Stimulated activated CD4-positive, alpha-beta T cell treated with anti-CD3 and anti-CD28 coated beads, Interleukin-1b, Interleukin-23, amount 100 ng/mL, for 4 hours (primary cell): ENCODE results near the gene LARP1.

ENCODE experiments used
- DNase-seq, 2 donors: peaks; one replicate each; pipeline ENCODE4 v3.0.0-alpha.2; 2020; ENCODE audit warnings: low read depth in 2 of 2

LARP1 gene

GRCh38 chr5:154762261-154762660 lies 7.1 kb downstream of the LARP1 start:
- DNase-seq, result no peak

- no peak for DNase-seq
Observed at GRCh38 chr5:154762700-154763099, 7.5 kb downstream of the LARP1 start.

DNA sequence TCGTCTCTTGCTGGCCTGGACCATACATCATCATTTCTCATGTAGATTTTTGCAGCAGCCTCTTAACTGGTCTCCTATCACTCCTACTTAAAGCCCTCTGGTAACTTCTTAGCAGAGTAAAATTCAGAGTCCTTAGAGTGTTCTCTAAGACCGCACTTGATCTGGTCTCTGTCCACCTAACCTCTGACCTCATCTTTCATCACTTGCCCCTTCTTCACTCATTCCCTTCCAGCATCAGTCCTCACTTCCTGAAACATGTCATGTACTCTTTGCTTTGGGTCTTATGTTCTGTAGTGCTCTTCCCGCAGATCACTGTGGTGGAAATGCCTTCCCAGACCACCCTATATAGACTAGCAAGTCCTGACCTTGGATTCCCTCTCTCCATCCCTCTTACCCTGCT lies 9.8 kb downstream of the LARP1 start:
- DNase-seq, result no peak

DNA sequence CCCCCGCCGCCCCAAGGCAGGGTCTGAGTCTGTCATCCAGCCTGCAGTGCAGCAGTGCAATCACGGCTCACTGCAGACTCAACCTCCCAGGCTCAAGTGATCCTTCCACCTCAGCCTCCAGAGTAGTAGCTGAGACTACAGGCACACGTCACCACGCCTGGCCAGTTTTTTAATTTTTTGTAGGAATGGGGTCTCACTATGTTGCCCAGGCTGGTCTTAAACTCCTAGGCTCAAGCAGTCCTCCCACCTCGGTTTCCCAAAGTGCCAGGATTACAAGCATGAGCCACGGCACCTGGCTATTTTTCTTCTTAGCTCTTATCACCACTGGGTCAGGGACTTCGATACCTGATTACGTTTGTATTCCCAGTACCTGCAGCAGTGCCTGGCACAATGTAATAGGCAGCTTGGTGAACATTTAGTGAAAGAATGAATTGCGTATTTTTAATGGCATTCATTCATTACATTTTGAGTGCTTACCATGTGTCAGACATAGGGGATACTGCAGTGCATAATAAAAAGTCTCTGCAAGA lies 10.3 kb downstream of the LARP1 start:
- DNase-seq, result no peak

DNA sequence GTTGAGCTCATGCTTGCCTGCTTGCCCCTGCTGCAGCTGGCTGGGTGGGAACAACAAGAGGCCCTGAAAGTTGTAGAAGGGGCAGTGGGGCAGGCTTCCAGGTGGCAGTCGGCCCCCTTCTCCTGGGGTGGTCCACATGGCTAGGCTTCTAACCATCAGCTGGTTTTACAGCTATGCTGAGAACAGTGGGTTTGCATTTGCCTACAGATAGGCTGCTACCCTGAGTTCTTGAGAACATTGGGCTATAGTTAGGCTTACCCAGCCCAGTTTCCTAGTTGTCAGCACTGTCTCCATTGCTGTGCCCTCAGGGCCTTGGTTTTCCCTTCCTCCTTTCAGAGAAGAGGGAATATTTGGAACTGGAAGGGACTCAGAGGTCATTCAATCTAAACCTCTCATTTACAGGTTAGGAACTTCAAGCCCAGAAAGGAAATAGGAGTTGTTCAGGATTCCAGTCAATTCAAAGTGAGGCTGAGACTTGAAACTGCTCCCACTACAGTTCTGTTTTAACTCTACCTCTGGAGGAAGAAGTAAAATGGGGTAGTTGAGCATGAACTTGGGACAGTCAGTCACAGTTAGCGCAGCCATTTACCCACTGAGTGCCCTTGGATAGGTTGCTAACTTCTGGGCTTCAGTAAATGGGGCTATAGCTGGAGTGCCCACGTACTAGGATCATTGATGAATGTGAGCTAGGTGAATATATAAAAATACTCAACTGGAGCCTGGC lies 11.5 kb downstream of the LARP1 start:
- no peak for DNase-seq

DNA sequence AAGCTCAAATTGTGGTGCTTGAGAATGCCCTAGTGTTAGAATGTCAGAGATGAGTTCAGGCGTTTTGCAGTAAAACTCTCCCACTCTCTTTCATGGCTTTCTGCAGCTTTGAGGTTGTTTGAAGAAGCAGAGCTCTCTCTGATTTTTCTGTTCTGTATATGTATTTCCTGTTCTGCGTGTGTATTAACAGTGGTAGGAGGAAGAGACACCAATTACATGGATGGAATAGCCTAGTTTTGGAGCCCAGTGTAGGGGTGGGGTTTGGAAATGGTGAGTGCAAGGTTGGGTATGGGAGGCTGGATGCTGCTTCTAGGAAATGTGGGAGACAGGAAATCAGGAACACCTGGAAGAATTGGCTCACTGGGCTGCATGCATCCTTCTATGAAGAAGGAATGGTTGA lies 12.4 kb downstream of the LARP1 start:
- DNase-seq, result no peak

DNA sequence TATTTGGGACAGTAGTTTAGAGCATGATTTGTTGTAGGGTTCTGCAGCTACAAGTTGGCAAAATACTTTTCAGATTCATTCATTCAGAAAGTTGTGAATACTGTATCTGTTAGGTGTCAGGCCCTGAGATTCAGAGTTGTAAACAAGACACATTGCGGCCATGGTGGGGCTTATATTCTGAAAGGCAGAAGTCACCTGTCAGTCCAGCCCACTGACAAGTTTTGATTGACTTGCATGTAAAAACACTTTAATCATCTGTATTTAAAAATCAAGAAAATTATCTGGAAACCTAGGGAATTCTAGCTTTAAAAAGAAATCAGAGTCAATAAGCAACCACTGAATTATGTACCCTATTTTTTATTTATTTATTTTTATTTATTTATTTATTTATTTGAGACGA lies 13.0 kb downstream of the LARP1 start:
- DNase-seq, result no peak

- DNase-seq, result no peak
Observed at GRCh38 chr5:154770111-154770510, 14.9 kb downstream of the LARP1 start.

- DNase-seq, result no peak
Observed at GRCh38 chr5:154771383-154771901, 16.3 kb downstream of the LARP1 start.

- no peak for DNase-seq
Observed at GRCh38 chr5:154773326-154773725, 18.1 kb downstream of the LARP1 start.

- no peak for DNase-seq
Observed at GRCh38 chr5:154776167-154776566, 21.0 kb downstream of the LARP1 start.

GRCh38 chr5:154778534-154778933 lies 23.4 kb downstream of the LARP1 start:
- DNase-seq, result no peak

GRCh38 chr5:154779105-154779504 lies 23.9 kb downstream of the LARP1 start:
- no peak for DNase-seq

- DNase-seq, result no peak
Observed at GRCh38 chr5:154780128-154780527, 25.0 kb downstream of the LARP1 start.

DNA sequence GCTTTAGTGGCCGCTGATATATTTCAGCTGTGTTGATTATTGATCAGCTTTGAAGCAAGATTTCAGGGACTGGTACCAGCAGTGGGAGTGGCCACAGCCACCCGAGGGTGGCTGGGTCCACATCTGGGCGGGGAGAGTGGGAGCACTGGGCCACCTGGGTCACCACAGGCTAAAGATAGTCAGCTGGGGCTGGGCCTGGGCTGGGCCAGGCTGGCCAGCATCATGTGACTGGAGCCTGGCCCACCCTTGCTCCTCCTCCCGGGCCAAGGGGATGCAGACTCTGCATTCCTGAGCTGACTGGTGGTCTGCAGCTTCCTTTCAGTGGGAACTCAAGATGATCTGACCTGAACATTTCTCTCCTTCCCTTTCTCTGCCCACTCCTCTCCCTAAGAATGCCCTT lies 27.1 kb downstream of the LARP1 start:
- no peak for DNase-seq

- DNase-seq, result no peak
Observed at GRCh38 chr5:154782812-154783592, 27.8 kb downstream of the LARP1 start.

DNA sequence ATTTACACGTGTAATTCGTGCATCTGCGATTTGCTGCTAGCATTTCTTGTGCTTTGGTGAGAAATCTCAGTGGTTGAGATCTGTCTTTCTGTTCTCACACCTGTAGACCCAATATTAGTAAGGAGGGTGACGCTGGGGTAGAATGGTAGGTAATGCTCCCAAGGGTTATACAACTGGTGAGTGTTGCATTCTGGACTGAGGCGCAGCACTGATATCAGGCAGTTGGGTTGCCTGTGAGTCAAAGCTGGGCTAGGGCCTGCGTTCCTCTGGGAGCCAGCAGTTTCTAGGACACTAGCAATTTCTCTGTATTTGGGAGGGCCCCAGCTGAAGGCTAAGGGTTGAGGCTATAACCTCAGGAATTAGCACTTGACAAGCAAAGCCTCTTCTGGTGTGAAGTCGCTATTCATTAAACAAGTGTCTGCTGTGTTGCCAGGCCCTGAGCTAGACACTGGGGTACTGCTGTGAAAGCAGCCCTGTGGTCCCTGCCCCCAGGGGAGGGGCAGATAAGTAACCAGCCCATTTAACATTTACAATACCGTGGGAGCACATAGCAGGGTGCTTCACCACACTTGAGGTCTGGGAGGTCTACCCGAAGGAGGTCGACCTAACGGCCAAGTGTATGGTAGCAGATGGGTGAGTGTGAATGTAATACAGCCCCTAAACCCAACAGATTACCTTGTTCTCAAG lies 28.7 kb downstream of the LARP1 start:
- DNase-seq, result no peak

DNA sequence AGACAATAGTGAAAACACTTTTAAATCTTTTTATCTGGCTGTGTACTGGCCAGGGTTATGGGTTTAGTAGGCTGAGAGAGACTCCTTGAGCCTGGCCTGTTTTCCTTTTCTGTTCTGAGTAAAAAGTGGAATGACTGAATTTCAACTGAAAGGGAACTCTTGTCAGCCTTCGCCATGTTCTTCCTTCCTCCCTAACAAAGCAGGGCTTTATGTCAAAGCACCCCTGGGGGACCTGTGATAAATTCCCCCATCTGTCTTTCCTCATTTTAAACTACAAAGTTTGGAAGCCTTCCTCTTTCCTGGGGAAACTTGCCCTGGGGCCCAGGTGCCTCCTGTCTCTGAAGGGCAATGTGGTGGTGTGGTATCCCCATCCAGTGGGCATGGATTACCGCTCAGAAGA lies 29.7 kb downstream of the LARP1 start:
- no peak for DNase-seq

DNA sequence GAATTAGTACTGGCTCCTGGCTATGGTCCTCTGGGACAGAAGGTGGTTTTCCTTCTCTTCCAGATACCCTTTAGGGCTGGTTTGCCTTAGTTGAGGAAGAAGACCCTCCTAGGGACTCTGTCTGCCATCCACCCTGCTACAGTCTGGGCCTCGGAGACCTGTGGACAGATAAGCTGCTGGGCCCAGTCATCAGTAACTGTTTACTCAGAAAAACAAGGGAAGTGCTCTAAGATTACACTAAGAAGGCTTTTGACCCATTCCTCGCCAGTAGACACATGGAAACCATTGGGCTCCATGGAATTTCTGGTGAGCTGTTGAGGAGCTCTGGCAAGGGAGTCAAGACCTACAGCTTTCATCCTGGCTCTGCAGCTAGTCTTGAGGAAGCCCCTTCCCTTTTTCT lies 31.2 kb downstream of the LARP1 start:
- no peak for DNase-seq

DNA sequence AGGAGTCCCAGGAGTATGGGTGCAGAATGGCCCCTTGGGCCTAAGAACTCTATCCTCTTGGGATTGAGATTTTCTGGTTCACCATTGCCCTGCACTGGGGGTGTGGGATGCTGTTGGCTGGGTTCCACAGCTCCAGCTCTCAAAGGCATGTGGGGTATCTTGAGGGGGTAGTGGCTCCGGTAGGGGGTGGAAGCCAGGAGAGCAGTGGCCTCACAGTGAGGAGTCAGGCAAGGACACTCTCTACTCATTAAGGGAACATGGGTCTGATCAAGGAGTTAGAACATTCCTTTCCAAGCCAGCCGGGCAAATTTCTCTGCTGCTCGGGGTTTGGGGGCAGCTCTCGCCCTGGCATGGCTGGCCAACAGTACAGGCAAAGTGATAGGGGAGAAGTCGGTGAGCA lies 33.0 kb downstream of the LARP1 start:
- DNase-seq, result no peak

DNA sequence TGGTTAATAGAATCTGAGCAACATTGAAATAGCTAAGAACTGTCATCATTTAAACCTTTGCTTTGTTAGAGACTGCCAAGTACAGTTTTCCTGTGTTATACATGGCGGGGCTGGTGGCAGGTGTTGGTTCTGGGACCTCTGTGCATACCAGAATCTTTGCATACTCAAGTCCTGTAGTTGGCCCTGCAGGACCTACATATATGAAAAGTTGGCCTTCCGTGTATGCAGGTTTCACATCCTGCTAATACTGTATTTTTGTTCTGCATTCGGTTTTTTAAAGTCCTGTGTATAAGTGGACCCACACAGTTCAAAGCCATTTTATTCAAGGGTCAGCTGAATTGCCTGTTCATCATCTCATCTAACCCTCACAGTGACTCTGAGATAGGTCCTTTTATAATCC lies 36.4 kb downstream of the LARP1 start:
- DNase-seq, result no peak
